ENCODE results near the gene EPHB2. TPM values are rescaled to one million over a fixed set of nuclear protein-coding genes. Genes with fewer than 3 reads are reported as not detected.

Gene EPHB2
- total and polyA plus RNA-seq, 11 donors: 0.11 to 6.3 (median 0.70) TPM

DNA sequence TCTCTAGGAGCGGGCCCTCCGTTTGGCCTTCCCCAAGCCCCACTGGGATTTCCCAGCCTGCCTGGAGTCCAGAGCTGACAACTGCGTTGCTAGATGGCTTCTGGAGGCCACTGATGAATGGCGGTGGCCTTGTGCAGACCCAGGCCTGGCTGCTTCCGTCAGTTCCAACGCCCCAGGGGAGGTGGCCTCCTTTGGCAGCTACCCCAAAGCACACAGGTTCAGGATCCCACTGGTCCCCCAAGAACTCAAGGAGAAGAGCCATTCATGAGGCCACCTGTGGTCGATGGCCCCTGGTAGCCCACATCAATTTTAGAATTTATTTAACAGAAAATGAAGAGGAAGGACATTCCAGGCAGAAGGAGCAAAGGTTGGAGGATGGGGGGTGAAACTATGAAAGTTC lies 176.9 kb downstream of the EPHB2 start:
- DNase-seq: no peak
- Histone ChIP-seq H3K36me3 (no peaks in the 10 kb centered on the region), H3K9me3 (no peaks in the 10 kb centered on the region), H3K27me3 (peaks cover 0 to 10% (median 0%) of the 10 kb centered on the region in 9 donors), H3K4me1 (peaks cover 0 to 7% (median 0%) of the 10 kb centered on the region in 12 donors), H3K27ac (no peak overlapping the region), H3K4me3 (no peak overlapping the region)
- intact Hi-C loops (cut with DNase I): loop anchor here in 3 of 10 donors (5.0 kb wide), 2 partner anchors 60 to 185 kb away; no protein-coding TSS in a partner anchor
- WGBS, 4 donors: 58 to 79% (median 76%) methylated on average over 5 to 7 of the region's 7 CpGs
- ATAC-seq: no peak
- TF ChIP-seq POLR2A (IDR thresholded peaks at IDR 0.05): no peak
- TF ChIP-seq, protein P1, sequence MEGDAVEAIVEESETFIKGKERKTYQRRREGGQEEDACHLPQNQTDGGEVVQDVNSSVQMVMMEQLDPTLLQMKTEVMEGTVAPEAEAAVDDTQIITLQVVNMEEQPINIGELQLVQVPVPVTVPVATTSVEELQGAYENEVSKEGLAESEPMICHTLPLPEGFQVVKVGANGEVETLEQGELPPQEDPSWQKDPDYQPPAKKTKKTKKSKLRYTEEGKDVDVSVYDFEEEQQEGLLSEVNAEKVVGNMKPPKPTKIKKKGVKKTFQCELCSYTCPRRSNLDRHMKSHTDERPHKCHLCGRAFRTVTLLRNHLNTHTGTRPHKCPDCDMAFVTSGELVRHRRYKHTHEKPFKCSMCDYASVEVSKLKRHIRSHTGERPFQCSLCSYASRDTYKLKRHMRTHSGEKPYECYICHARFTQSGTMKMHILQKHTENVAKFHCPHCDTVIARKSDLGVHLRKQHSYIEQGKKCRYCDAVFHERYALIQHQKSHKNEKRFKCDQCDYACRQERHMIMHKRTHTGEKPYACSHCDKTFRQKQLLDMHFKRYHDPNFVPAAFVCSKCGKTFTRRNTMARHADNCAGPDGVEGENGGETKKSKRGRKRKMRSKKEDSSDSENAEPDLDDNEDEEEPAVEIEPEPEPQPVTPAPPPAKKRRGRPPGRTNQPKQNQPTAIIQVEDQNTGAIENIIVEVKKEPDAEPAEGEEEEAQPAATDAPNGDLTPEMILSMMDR (IDR thresholded peaks at IDR 0.05): no peak

GRCh38 chr1:22888320-22889075 lies 177.9 kb downstream of the EPHB2 start:
- no peak for TF ChIP-seq POLR2A (IDR thresholded peaks at IDR 0.05)
- TF ChIP-seq, protein P1 (IDR thresholded peaks at IDR 0.05): no peak
- intact Hi-C loops (cut with DNase I): loop anchor here in 8 of 10 donors (1.0 to 5.0 kb wide), 5 partner anchors 61 to 186 kb away; no protein-coding TSS in a partner anchor
- 73 to 80% (median 73%) methylated on average over 8 of the region's 8 CpGs for WGBS, 4 donors
- H3K4me3 ChIP-seq: no peak overlapping the region
- no peak for DNase-seq
- peaks cover 0 to 10% (median 0%) of the 10 kb centered on the region in 9 donors for H3K27me3 ChIP-seq
- H3K36me3 ChIP-seq: peaks cover 0 to 4% (median 0%) of the 10 kb centered on the region in 9 donors
- H3K4me1 ChIP-seq: peaks cover 0 to 7% (median 0%) of the 10 kb centered on the region in 12 donors
- H3K27ac ChIP-seq: no peak overlapping the region
- ATAC-seq: peak in 1 of 4 donors; percentile 43
- no peaks in the 10 kb centered on the region for H3K9me3 ChIP-seq

GRCh38 chr1:22889213-22889827 lies 178.7 kb downstream of the EPHB2 start:
- Histone ChIP-seq H3K27ac (no peak overlapping the region), H3K27me3 (peaks cover 0 to 10% (median 0%) of the 10 kb centered on the region in 9 donors), H3K36me3 (peaks cover 0 to 5% (median 0%) of the 10 kb centered on the region in 9 donors), H3K9me3 (no peaks in the 10 kb centered on the region), H3K4me1 (peaks cover 0 to 7% (median 0%) of the 10 kb centered on the region in 12 donors), H3K4me3 (no peak overlapping the region)
- no peak for TF ChIP-seq POLR2A (IDR thresholded peaks at IDR 0.05)
- TF ChIP-seq, protein P1 (IDR thresholded peaks at IDR 0.05): peak; percentile 60 to 79 (median 69)
- ATAC-seq (peak in 2 of 4 donors; percentile 38 to 64), DNase-seq (no peak)
- WGBS, 4 donors: 60 to 72% (median 67%) methylated on average over 3 of the region's 3 CpGs
- intact Hi-C loops (cut with DNase I): loop anchor here in 8 of 10 donors (1.0 to 5.0 kb wide), 5 partner anchors 62 to 187 kb away; no protein-coding TSS in a partner anchor

DNA sequence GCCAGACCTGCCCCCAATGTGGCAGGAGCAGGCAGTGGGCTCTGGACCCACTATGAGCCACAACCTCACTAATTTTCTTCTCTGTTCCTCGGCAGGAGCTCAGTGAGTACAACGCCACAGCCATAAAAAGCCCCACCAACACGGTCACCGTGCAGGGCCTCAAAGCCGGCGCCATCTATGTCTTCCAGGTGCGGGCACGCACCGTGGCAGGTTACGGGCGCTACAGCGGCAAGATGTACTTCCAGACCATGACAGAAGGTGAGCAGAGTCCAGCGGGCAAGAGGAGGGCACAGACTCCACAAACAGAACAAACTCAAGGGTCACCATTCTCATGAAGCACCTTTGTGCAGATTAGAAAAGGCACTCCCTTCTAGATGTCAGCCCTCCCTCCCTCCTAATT lies 182.2 kb downstream of the EPHB2 start:
- intact Hi-C loops (cut with DNase I): loop anchor here in 1 of 10 donors (5.0 kb wide), 1 partner anchor 190 kb away; no protein-coding TSS in a partner anchor
- Histone ChIP-seq H3K27ac (no peak overlapping the region), H3K27me3 (peaks cover 0 to 10% (median 0%) of the 10 kb centered on the region in 9 donors), H3K4me3 (no peak overlapping the region), H3K9me3 (no peaks in the 10 kb centered on the region), H3K4me1 (no peaks in the 10 kb centered on the region), H3K36me3 (peaks cover 0 to 5% (median 0%) of the 10 kb centered on the region in 9 donors)
- TF ChIP-seq POLR2A (IDR thresholded peaks at IDR 0.05): no peak
- TF ChIP-seq, protein P1 (IDR thresholded peaks at IDR 0.05): no peak
- DNase-seq (no peak), ATAC-seq (no peak)
- WGBS, 4 donors: 94 to 96% (median 95%) methylated on average over 13 of the region's 13 CpGs
